Stimulated activated CD4-positive, alpha-beta T cell treated with anti-CD3 and anti-CD28 coated beads, Interleukin-15, amount 100 ng/mL, for 48 hours (primary cell): Measurements from ENCODE around the gene CASP3.
"Not testable (repeated sequence)": the region's sequence is repeated elsewhere in the genome, so short reads cannot be mapped to it uniquely, and the experiment has no call there.

Experiments
- DNase-seq, 2 donors: peaks; one replicate each; pipeline ENCODE4 v3.0.0-alpha.2; 2020; ENCODE audit warnings: low read depth in 2 of 2

The CASP3 gene

DNA sequence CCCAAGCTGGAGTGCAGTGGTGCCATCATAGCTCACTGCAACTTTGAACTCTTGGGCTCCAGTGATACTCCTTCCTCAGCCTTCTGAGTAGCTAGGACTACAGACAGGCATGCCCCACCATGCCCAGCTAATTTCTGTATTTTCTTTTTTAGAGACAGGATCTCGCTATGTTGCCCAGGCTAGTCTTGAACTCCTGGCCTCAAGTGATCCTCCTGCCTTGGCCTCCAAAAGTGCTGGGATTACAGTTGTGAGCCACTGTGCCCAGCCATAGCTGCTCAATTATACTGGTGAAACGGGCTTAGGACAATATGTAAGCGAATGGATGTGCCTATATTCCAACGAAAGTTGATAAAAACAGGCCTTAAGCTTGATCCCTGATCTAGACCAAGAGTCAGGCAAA, 13.1 kb downstream of the CASP3 start:
- no peak for DNase-seq

DNA sequence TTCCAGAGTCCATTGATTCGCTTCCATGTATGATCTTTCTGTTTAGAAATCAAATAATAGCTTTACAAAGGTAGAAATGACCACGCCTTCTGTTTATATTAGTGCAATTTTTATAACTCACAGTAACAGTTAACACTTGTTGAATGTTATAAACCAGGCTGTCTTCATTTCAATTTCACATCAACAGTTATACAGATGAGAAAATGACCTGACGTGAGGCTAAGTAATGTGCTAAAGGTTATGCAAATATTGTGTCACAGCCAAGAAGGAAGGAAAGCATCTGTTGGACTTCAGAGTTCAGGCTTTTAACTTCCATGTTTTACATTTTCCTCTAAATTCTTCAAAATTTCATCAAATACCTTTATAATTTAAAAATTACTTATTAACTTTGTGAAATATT, 13.9 kb downstream of the CASP3 start:
- no peak for DNase-seq

DNA sequence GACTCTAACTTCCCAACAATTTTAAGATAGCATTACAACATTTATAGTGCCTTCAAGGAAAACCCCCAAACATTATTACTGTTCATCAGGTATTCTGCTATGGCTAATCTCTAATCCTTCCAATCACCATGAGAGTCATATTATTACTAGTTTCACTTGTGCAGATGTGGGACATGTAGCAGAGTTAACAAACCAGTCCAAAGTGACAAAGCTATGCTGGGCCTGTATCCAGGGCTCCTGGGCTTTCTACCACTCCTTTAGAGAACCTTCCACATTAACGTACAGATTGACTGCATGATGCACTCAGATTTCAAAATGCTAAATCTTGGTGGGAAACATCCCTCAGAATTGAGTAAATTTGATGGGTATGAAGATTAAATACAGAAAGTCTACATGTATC, 16.4 kb downstream of the CASP3 start:
- no peak for DNase-seq

DNA sequence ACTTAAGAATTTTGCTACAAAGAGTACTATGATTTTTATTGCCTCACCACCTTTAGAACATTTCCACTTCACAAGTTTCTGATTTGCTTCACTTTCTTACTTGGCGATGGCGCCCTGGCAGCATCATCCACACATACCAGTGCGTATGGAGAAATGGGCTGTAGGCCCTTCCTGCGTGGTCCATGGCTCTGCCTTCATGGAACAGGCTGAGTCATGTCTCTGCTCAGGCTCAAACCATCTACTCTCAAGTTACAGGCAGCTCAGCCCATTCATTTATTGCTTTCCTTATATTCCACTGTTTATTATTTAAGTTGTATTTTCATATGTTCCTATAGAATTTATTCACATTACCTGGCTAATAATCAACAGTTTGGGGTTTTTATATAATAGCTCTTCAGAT, 21.1 kb downstream of the CASP3 start:
- DNase-seq = no peak

DNA sequence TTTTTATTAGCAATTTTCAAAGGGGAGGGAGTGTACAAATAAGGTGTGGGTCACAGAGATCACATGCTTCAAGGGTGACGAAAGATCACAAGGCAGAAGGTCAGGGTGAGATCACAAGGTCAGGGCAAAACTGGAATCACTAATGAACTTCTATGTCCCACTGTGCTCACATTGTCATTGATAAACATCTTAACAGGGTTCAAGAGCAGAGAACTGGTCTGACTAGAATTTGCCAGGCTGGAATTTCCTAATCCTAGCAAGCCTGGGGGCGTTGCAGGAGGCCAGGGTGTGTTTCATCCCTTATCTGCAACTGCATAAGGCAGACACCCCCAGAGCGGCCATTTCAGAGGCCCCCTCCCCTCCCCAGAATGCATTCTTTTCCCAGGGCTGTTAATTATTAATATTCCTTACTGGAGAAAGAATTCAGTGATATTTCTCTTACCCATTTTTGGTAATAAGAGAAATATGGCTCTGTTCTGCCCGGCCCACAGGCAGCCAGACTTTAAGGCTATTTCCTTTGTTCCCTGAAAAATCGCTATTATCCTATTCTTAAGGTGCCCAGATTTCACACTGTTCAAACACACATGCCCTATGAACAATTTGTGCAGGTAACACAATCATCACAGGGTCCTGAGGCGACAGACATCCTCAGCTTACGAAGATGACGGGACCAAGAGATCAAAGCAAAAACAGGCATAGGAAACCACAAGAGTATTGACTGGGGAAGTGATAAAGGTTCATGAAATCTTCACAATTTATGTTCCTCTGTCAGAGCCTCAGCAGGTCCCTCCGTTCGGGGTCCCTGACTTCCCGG, 23.3 kb downstream of the CASP3 start:
- not testable (repeated sequence) for DNase-seq

DNA sequence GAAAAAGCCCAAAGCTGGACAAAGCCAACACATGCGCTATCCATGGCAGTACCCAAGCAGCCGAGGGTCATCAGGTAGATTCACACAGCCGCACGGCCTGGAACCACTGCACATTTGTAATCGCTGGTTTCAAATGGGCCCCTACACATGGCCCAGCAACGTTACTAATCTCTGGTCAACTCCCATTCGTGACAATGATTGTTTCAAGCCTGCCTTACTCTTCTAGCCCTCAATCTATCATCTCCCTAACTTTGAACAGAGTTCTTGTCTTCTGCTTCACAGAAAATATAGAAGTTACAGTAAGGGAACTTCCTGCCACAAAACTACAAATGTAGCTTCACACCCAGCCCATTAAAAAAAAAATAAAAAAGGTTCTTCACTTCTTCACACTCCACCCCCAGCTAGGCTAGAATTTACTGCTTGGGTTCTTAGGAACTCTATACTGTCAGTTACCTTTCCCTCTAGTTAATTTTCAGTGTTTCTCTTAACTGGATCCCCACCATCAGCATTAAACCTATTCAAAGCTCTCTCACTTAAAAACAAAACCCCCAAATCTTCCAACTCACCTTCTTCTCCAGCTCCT, 24.2 kb downstream of the CASP3 start:
- DNase-seq = no peak

DNA sequence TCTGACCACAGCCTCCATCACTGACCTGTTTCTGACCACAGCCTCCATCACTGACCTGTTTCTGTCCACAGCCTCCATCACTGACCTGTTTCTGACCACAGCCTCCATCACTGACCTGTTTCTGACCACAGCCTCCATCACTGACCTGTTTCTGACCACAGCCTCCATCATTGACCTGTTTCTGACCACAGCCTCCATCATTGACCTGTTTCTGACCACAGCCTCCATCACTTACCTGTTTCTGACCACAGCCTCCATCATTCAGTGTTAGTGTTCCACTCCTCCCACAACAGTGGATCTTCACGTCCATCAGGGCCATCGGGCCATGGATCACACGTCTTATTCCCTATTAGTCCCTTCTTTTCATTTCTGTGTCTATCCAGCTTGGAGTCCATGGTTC, 24.7 kb downstream of the CASP3 start:
- not testable (repeated sequence) for DNase-seq

DNA sequence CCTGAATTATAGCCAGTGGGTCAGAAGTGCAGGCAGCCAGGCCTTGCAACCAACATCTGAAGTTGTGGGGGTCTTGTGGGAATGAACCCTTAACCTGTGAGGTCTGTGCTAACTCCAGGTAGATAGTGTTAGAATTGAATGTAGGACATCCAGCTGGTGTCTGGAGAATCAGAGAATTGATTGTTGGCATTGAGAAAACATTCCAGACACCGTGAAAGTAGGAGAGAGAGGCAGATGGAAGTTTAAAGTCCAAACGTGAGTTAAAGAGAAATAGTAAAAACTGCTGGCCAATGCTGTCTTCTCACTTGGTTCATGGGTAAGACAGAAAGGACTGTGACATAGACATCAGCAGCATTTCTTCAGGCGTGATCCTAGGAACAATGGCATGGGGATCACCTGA, 27.7 kb downstream of the CASP3 start:
- no peak for DNase-seq

DNA sequence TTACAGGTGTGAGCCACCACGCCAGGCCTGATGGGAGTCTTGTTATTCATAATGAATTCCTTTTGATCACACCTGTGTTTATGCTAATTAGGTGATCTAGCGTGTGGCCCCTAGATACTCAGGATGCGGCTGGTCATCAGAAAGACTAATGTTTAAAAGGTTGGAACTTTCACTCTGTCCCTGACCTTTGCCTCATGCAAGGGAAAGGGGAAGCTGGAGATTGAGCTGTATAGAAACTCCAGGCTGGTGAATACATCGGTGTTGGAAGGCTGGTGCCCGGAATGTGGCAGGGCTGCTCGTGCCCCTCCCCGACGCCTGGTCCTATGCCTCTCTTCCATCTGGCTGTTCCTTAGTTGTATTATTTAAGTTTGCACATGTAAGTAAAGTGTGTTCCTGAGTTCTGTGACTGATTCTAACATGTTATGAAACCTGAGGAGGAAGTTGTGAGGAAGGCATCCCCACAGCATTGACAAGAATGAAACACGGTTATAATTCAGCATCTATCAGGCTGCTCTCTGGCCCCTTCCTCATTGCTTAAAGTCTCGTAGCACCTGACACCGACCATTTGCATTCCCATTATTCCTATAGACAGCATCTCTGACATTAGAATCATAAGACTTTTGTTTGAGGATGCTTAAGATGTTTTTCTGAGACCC, 28.9 kb downstream of the CASP3 start:
- no peak for DNase-seq

DNA sequence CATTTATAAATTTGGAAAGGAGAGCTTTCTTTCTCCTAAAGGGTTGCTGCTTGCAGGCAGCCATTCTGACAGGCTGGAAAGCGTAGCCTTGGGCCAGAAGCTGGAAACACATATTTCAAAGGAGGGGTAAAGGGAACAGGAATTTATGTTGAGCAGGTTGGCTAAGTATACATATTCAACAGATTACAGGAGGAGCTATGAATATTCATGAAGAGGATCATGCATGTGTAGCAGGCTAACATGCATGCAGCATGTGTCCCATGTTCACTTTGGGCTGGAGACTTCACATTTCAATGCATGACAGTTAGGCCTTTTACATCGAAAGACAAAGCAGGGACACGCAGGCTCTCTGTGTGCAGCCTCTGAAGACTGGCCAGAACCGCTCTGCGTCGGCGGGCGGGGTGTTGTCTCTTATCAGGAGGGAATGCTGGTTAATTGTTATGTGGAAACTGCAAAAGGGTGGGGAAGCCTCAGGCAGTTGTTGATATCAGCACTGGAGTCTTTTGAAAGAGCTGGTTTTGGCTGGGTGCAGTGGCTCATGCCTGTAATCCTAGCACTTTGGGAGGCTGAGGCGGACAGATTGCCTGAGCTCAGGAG, 31.5 kb downstream of the CASP3 start:
- DNase-seq = no peak

DNA sequence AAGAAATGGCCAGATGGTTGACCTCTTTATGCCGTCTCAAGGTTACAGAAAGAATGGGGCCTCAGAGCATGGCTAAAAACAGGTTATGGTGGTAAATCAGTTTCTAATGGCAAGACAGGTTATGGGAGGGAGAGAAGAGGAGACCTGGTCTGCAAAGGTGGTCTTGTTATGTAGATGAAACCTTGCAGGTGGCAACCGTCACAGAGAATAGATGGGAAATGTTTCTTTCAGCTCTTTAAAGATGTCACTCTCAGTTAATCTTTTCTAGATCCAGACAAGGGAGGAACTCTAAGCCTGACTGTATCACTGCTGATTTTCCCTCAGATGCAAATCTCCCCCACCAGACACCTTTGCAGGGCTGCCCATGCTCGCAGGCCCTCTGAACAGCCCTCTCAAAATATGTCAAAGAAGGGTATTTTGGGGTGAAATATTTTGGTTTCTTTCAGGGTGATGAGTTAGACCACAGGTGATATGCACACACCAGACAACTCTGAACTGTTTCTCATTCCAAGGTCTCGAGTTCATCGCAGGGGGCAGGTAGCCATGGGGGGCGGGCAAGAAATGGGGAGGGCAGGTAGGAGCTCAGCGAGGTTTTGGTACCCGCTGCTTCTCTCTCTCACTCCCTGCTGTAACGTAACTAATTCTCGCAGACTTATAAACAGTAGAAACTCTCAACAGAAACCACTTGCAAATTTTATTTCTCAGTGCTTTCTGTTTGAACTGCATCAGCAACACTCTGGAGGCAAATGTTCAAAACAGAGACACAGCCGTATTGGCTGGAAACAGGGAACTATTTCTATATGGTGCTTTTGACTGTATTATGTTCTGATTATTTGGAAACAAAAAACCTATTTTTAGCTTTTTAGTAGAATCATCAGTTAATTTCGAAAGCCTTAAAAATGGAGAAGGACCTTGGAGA, 32.4 kb downstream of the CASP3 start:
- DNase-seq = no peak

DNA sequence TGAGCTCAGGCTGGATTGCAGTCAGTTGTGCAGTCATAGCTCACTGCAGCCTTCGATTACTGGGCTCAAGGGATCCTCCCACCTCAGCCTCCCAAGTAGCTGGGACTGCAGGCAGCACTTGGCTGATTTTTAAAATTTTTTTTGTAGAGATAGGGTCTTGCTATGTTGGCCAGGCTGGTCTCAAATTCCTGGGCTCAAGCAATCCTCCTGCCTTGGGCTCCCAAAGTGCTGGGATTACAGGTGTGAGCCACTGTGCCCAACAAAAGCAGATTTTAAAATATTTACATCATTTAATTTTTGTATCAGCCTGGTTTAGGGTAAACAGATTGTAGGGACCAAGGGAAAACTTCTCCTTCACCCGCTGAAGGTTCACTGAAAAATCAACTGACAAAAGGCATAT, 33.1 kb downstream of the CASP3 start:
- not testable (repeated sequence) for DNase-seq

DNA sequence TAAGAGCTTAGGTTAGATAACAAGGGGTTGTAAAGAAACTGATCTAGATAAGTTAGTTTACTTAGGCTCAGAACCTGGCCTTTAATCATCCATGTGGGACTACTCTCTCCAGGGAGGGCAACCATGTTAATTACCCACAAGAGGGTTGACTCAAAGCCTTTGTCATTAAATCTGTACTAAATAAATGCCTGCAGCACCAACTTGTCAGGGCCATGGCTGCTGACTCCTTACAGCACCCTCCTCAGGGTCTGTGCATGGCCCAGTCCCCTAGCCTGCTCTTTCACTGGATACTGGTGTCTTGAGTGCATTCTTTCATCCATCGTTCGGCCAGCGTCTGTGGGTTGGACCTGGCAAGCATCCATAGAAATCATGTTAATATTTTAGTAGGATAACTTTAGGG, 34.7 kb downstream of the CASP3 start:
- DNase-seq = no peak

DNA sequence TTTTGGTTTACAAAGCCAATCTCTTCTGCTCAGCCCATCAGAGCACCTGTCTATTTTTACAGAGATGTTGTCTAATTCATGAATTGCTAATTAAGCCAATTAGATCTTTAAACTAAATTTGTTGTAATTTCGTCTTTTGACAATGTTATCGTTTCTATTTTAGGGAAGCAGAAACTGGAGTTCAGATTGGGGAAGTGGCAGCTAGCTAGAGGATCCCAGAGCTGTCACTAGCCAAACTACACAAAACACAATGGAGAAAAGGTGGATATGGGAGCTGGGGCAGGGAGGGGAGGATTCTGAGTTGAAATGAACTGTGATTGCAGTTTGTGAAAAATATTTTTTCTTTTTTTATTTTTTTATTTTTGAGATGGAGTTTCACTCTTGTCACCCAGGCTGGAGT, 35.8 kb downstream of the CASP3 start:
- DNase-seq = no peak

DNA sequence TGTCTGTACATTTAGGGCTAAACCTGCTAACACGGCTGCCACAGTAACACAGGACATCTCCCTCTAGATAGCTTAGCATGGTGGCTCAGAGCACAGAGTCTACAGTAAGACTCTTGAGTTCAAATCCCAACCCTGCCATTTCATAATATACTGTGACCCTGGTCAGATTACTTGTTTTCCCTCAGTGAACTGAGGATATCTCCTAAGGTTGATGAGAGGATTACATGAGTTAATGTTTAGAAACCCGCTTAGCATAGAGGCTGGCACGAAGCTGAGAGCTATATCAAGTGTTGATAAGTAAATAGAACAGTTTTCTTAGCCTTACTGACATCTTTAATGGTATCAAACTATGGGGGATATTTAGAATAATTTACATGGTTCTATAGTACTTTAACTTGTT, 37.2 kb downstream of the CASP3 start:
- DNase-seq = no peak

DNA sequence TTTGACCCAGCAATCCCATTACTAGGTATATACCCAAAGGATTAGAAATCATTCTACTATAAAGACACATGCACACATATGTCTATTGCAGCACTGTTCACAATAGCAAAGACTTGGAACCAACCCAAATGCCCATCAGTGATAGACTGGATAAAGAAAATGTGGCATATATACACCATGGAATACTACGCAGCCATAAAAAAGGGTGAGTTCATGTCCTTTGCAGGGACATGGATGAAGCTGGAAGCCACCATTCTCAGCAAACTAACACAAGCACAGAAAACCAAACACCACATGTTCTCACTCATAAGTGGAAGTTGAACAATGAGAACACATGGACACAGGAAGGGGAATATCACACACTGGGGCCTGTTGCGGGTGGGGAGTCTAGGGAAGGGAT, 41.8 kb downstream of the CASP3 start:
- not testable (repeated sequence) for DNase-seq

DNA sequence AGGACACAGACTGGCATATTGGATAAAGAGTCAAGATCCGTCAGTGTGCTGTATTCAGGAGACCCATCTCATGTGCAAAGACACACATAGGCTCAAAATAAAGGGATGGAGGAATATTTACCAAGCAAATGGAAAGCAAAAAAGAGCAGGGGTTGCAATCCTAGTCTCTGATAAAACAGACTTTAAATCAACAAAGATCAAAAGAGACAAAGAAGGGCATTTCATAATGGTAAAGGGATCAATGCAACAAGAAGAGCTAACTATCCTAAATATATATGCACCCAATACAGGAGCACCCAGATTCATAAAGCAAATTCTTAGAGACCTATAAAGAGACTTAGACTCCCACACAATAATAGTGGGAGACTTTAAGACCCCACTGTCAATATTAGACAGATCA, 46.4 kb downstream of the CASP3 start:
- DNase-seq = not testable (repeated sequence)

DNA sequence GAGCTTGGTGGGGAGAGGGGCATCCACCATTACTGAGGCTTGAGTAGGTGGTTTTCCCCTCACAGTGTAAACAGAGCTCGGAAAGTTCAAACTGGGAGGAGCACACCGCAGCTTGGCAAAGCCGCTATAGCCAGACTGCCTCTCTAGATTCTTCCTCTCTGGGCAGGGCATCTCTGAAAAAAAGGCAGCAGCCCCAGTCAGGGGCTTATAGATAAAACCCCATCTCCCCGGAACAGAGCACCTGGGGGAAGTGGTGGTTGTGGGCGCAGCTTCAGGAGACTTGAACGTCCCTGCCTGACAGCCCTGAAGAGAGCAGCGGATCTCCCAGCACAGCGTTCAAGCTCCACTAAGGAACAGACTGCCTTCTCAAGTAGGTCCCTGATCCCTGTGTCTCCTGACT, 48.3 kb downstream of the CASP3 start:
- not testable (repeated sequence) for DNase-seq

DNA sequence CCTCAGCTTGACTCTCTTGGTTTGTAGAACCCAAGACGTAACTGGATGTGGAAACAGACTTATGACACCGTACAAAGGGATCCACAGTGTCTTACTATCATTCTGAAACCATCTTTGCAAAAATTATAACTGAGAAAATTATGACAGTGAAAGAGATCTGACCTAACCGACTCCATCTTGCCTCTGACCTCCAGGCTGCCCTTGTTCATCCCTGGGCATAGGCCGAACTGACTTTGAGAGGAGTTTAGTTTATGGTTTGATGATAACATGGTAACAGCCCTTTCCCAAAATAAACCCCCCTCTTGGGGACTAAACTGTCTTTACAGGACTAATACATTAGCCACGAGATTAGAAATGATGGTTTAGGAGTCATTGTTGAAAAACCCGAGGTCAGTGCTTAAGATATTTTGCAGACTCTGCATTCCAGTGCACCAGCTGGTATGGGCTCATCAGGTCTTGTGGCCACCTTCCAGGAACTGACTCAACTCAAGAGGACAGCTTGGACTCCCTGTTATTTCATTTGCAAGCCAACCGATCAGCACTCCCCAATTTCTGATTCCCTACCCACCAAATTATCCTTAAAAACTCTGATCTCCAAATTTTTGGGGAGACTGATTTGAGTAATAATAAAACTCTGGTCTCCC, 49.6 kb downstream of the CASP3 start:
- DNase-seq = no peak

DNA sequence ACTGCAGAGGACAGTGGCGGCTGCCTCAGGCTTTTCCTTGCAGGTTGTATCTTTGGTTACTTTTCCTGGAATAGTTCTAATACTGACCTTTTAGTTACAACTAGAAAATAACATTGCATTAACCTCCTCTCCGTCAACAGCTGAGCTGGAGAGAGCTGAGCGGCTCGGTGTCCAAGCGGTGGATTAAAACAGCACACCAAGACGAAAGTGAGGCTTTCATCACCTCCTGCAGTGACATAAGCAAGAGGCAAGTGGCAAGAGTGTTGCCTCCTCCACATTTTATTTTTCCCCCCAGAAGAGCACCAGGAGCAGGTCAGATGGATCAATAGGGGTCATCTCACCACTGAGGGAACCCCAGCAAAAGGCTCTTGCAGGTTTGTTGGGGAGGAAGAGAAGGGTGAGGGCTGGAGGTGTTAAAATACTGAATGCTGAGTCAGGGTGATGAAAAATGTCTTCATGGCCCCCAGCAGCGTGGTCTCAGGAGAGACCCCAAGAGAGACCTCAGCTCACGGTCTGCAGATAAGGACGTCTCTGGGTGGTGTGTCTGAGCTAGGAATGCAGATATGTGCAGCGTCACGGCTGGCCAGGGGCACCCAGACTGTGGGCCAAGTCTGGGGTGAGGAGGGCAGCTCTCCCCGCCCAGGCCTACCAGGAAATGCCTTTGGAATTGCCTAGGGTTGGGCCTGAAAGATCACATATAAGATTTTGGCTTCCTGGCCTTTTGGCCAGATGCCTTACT, 50.3 kb downstream of the CASP3 start:
- no peak for DNase-seq
